Eye (tissue), 1 donor: ENCODE data around the gene UROC1.
A peak's percentile ranks its signal among the peaks of the same experiment; 100 is the strongest.

Experiments
- DNase-seq: peaks from one replicate; pipeline ENCODE4 v3.0.0-alpha.2; 2015

UROC1 gene

DNA sequence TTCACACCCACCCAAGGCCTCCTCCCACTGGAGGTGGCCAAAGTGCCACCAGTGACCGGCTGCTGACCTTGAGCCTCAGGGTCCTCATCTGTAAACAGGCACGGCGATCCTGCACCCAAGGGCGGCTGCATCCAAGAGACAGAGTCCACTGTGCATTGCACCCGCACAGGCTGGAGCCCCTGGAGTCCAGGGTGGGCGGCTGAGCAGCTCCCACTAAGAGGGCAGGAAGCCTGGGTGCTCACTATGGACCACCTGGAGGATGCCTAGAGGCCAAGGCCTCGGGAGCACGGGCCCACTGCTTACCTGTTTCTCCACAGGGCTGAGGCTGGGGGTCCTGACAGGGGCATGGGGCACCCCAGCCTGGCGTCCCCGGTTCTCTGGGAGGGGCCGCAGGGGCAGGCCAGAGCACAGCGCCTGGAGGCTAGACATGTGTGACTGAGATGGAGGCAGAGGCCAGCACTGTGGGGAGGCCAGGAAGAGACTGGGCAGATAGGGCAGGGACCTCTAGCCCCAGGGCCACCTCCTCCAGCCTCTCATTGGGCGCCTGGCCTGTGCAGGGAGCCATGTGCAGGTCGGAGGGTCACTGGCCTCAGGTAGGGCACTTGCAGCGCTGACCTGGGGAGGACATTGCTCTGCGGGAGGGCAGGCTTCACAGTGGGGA, at the start of gene UROC1:
Gene UROC1, minus strand, starts transcription at position 483 of the 661 bp plus-strand sequence. Its CDS starts 54 bp downstream, at position 429.
- no peak for DNase-seq

DNA sequence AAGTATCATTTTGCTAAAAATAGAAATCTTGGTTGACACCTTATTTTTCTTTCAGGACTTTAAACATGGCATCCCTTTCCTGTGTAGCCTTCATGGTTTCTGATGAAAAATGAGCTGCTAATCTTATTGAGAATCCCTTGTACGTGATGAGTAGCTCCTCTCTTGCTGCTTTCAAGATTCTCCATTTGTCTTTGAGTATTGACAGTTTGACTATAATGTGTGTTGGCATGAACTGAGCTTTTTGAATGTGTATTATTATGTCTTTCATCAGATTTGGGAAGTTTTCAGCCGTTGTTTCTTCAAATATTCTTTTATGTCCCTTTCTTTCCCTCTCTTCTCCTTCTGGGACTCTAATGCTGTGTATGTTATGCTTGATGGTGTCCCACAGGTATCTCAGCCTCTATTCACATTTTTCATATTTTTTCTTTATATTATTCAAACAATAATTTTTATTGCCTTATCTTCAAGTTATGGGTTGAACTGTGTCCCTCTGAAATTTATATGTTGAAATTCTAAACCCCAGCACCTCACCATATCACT, 45.2 kb upstream of the UROC1 start:
- no peak for DNase-seq

DNA sequence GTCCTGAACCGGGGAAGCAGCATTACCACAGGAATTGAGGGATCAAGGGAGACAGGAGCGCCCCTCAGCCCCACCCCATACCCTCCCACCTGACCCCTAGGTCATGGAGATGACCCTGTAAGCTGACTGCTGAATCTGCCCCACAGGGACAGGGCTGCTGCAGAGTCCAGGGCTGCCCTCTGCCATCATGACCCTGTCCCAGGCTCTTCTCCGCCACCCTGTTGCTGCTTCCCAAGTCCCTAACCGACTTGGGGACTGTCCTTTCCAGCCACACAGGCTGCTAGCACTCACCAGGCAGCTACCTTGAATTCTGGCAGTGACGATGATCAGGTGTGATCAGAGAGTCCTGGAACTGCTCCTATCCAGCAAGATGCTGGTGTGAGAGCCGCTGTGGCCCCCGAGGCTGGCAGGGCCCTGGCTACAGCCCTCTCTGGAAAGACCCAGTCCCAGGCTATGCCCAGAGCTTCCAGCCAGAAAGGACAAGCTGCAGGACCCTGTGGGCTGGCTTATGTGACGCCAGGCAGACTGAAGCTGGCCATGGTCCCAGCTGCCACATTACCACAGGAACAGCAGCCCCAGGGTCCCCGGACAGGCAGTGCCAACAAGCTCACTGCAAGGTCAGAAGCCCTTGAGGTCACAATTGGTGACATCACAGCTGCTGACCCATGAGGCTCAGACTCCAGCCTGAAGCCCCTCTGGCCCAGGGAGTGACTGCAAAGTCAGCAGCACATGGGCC, 40.9 kb upstream of the UROC1 start, which contains the start of gene C3orf22:
Gene C3orf22, minus strand, starts transcription at position 597 of the 736 bp plus-strand sequence. CDS start 5,542 bp downstream, outside the sequence.
- no peak for DNase-seq

DNA sequence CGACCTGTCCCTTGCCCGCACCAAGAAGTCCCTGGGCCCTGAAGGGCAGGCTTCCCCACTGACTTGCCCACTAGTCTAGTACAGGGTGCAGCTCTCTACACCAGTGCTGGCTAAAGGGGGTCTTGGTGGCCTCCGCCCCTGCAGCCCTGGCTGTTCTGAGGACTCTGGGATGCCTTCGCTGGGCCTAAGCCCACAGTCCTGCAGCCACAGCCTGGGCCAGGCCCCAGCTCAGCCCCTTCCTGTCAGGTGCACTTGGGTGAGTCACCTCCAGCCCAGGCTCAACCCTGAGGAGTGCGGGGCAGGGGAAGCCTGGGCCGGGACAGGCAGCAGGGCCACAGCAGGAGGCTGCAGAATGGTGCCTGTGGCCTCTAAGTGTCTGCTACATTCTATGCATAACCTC, 40.2 kb upstream of the UROC1 start:
- no peak for DNase-seq

DNA sequence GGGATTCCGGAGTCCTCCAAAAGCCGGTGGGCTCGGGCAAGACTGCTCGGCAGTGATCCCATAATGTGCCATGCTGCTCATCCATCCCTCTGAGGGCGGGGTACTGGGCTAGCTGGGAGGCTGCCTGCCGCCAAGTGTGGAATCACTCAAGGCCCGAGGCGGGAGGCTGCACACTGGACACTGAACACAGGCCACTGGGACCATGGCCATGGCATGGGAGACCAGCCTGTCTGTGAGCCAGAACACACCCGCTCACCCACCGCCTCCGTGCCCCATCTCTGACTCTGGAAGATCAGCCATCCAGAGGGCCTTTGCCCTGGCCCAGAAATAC, 39.8 kb upstream of the UROC1 start:
- no peak for DNase-seq

DNA sequence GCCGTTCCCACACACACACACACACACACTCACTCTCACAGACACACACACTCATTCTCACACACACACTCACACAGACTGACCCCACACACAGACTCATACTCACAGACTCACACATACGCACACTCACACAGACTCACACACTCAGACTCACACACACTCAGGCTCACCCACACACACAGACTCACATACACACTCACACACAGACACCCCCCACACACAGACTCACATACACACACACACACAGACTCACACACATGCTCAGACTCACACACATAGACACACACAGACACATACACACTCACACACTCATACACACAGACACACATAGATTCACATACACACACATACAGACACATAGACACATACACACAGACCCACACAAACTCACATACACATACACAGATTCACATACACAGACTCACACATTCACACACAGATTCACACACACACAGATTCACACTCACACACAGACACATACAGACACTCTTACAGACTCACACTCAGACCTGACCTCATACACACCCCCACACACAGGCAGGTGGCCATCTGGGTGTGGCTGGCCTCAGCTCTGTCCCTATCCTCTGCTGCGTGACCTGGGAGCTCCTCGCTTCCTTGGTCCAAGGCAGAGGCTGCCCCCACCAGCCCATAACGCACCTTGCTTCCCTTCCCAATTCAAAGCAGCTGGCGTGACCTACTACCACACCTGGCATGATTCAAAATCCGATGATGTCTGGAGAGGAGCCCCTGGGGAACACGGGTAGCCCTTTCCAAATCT, 39.3 kb upstream of the UROC1 start:
- no peak for DNase-seq

DNA sequence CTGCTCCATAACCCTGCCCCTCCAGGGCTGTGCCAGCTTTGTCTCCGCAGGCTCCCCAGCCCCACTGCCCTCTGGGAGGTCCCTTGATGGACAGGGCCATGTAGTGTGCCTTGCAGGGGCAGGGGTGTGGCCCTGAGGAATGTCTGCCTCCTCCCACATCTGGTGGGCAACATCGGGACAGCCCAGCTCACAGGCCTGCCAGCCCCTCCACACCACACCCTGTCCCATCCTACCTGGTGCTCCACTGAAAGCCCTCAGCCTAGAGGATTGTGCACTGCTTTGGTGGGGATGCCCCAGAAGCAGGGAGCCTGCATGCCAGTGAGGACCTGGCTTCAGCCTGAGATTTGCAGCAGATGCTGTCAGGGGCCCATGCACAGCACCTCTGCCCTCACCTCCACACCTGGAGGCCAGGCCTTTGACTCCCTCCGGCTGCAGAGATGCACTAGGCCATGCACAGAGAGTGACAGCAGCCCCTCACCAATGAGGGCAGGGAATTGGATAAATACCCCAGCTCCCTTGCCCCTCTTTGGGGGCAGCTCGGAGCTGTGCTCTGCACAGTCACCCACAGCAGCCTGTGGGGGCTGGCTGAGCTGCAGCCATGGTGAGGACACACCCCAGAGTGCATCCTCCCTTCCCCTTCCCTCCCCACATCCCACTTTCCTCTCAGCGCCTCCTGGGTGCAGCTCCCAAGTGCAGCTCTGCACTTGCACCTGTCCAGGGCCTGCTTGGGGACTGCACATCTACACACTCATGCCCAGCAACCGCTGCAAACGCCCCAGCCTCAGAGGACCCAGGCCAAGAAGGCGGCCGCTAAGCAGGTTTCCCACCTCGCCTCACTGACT, 38.4 kb upstream of the UROC1 start:
- DNase-seq, result no peak

DNA sequence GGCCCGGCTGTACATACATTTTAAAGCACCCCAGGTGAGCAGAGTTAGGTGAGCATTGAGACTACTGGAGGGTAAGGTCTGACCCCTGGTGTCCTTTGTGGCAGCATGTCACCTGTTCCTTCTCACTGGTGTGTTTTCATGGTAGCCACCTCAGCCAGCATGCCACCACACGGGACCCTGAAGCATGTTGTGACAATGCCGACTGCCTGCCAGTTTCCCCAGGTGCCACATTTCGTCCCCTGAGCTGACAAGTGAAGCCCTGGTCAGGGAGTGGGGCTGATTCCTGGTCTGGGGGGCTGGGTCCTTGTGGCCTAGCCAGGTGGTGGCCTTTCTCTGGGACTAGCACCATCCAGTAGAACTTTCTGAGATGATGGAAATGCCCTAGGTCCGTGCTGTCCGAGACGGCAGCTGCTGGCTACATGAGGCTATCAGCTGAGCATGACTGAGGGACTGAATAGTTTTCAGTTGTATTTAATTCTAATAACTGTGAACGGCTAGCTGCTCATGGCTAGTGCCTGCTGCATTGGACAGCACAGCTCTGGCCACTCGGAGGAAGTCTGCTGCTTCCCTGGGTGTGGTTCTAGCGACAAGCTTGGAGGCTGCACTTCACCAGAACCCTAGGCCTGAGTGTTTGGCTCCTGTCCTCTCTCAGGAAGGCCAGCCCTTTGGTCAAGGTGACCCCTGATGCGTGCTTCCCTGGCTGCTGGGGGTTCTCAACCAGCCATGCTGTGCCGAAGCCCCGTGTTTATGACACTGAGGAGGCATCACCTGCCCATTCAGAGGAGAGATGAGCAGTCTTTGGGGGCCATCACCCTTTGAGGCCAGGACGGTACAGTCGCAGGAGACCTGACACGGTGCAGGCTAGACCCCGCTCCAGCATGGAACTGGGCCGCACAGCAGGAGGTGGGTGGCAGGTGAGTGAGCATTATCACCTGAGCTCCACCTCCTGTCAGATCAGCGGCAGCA, 37.3 kb upstream of the UROC1 start:
- no peak for DNase-seq

DNA sequence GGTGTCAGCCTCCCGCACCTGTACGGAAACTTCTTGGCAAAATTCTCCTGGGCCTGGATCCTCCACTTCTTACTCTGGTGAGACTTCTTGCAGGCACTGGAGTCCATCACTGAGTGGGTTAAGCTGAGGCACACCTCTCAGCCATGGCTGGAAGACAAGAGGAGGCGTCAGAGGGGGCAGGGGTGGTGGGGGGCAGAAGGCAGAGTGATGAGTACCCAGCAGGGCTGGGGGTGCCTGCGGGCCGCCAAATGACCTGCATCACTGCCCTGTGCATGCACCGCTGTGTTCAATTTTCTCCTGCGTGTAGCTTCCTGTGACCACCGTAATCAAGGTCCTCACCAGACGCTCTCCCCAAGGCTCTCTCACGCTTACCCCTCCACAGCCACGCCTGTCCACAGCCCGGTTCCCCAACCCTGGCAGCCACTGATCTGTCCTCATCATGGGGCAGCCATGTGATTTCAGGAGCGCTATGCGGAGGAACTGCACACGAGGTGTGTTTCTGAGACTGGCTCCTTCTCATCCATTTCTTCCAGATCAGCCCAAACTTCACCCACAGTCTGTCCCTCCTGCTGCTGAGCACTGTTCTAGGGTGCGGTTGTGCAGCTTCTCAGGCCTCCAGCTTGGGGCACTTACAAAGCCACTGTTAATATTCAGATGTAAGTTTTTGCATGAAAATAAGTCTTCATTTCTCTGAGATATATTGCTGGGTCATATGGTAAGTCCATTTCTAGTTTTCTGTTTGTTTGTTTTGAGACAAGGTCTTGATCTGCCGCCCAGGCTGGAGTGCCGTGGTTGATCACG, 35.9 kb upstream of the UROC1 start:
- DNase-seq, result no peak

DNA sequence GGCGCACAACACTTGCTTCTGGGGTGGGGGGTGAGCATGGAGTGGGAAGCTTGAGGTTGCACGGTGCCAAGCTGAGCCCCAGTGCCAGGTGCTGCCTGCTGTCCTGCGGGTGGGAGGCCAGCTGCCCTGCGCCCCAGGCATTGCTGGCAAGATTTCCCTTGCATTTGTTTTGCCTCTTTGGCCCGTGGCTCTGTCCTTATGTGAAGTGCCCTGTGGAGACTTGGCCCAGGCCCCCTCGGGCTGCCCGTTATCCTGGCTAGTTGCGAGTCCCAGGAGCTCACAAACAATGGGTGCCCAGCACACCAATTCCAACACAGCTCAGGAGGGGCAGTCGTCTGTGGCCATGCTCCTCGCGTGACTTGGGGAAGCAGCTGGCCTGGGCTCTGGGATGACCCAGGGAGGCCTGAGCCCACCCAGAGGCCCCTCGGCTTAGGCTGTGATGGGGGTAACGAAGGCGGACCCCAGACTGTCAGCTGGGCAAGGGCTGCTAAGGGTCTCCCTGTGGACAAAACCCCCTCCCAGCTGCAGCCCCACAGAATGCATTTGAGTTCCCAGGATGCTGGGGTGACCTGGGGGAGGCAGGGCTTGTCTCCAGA, 35.2 kb upstream of the UROC1 start:
- no peak for DNase-seq

DNA sequence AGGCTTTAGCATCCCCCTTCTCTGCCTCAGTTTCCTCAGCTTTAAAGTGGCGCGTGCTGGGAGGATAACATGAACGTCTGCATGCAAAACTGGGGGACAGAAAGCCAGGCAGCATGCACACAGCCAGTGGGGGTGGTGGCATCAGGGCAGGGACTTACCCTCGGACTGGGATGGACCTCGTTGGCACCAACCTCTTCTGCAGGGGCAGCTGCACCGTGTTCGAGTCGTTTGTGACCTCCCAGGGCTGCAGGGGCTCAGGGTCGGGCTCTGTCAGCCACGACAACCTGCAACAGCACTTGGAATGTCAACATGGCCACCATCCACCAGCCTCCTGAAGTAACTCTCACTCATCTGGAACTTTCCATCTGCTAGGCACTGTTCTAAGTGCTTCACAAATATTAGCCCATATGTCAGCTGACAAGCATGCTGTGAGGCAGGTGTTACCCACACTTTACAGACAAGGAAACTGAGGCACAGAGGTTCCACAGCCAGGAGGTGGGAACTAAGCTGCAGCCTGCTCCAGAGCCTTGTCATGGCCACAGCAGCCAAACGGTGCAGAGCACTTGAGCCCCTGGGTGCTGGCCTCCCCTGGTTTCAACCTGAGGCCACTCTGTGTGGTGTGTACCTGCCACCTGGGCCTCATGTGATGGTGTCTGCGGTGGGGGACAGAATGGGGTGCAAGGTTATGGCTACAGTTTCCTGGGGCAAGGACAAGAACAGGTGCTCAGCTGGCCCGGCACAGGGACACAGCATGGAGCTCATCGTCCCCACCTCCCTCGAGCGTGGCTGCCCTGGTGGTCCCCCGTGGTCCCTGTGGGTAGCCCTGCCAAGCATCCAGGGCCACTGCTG, 34.5 kb upstream of the UROC1 start:
- DNase-seq, result no peak

DNA sequence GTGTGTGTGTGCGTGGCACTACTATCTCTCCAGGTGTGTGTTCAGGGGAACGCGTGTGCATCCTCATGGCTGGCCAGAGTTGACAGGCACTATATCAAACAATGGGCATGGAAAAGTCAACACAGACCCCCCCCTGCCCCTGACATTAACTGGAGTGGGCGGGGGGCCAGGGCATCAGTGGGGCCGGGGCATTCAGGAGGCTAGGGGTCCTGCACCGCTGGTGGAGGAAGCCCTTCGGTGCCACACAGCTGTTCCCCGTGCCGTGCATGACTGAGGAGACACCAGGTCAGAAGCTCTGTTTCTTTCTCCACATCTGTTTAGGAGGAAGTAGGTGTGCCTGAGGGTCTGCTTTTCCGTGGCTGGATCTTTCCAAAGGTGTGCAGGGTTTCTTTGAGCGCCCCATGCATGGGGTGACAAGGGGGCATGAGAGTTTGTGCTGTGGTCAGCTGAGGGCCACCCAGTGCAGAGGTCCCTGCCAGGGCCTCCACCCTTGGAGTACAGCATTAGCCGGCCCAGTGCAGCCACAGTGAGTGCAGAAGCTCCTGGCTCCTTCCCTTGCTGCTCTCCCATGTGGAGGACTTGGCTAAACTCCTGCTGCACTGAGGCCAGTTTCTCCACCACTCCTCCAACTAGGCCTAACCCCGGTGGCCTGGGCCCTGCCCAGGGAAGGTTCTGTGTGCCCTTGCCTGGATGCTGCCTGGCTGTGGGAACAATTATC, 33.7 kb upstream of the UROC1 start:
- no peak for DNase-seq

DNA sequence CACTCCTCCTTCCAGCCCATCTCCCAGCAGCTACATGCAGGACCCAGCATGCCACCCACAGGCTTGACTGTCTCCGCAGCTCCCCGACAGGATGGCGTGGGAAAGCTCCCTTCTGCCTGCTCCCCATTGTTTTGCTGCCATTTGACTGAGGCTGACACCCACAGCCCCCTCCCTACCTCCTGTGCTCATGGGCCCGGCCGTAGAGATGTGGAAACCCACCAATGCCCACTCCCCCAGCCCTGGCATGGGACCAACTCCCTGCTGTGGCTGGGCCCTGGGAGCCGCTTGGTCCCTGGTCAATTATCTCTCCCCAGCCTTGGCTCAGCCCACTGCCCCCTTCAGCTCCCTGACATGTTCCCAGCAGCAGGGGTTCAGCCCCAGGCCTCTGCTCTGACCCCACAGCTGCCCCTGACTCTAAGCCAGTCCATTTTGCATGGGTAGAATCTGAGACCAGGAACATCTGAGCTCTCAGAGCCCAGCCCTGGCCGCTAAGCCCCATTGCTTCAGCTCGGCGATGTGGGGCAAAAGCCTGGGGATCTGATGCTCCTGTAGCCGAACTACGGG, 33.0 kb upstream of the UROC1 start:
- DNase-seq, result peak; percentile 29

DNA sequence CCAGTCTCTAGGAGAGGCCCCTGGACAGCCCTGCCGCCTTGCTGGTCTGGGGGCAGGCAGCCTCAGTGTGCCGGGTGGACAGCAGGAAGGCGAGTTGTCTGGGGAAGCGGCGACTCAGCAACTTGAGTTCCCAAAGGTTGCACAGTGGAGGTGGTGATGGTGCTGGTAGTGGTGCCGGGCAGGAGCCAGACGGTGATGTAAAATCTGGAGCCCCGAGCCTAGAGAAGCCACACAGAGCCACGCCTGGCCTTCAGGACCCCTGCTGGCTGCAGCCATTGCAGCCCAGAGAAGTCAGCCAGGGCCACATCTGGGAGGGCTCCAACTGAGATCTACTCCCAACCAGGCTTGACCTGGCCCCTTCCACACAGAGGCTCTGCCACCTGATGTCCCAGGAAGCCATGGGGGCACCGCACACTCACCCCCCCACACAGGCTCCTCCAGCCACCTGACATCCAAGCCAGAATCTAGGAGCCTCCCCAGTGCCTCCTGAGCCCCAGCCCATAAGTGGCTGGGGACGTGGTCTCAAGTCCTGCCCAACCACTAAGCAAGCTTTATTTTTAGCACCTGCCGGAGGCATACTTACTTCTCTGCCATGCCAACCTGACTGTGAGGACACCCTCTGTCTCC, 32.4 kb upstream of the UROC1 start:
- DNase-seq, result no peak

DNA sequence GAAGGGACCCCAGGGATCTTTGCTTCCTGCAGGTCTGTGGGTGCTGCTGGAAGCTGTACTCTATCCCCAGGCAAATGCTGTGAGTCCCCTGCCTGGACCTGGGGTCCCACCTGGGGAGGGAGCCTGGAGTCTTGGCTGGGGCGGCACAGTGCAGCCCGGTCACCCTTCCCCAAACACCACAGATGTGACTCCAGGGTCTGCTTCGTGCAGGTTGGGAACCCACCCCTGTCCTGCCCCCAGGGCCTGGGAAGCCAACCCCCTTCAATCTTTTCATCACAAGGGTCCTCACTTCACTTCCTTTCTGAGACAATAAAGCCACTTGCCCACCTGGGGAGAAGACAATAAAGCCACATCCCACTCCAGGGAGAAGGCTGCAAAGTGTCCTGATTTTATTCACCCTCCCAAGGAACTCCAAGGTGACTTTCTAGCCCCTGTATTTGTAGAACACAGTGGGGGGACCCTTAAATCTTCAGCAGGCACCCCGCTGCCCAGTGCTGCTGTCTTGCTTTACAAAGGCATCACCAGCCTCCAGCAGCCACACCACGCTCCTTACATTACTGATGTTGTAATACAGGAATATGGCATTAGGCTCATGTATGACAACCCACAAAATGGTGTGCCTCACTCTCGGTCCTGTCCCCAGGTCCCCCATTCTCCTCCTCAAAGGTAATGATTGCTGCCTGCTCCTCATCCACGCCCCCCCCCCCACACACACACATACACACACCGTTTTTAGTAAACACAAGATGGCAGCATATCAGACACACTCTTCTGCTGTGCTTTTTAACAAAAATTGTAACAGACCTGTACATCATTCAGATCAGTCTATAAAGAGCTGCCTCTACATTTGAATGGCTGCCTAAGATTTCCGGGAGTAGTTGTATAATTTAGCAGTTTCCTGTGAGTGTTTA, 31.2 kb upstream of the UROC1 start:
- DNase-seq, result no peak

DNA sequence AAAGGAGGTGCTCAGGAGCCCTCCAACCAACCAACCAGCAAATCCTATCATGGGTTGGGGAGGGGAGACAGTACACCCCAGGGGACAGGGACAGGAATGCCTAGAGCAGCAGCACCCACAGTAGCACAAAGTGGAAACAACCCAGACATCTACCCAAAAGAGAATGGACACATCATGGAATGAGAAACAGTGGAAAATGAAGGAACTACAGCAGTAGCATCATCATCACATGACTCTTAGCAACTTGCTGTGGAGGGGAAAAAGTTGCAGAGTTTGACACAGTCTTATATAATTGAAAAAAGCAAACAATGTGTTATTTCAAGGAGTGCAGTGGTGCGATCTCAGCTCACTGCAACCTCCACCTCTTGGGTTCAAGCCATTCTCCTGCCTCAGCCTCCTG, 30.1 kb upstream of the UROC1 start:
- no peak for DNase-seq
